Endodermal cell (in vitro differentiated cells): ENCODE data around the gene WDR37. TPM values are rescaled to one million over a fixed set of nuclear protein-coding genes. Genes with fewer than 3 reads are reported as not detected.

Experiments used
- DNase-seq: peaks from one replicate; pipeline ENCODE4 v3.0.0-alpha.2; 2017
- H3K27ac ChIP-seq: 2 replicates; pipeline ENCODE4 v1.5.1; 2013; ENCODE audit warnings: mild to moderate bottlenecking, low read depth, low read length, moderate library complexity
- H3K27me3 ChIP-seq: 2 replicates; pipeline ENCODE4 v1.6.1; 2013; ENCODE audit warnings: mild to moderate bottlenecking, low read length, moderate library complexity; ENCODE audit not compliant: insufficient read depth, control insufficient read depth, poor library complexity, severe bottlenecking
- H3K36me3 ChIP-seq: 2 replicates; pipeline ENCODE4 v1.7.0; 2013; ENCODE audit warnings: mild to moderate bottlenecking, low read length, moderate library complexity; ENCODE audit not compliant: control insufficient read depth, insufficient read depth
- H3K4me1 ChIP-seq: one replicate; pipeline ENCODE4 v1.7.0; 2013; ENCODE audit warnings: low read length; ENCODE audit not compliant: control insufficient read depth, insufficient read depth
- H3K4me3 ChIP-seq: 2 replicates; pipeline ENCODE4 v1.5.1; 2013; ENCODE audit warnings: mild to moderate bottlenecking, low read length, moderate library complexity
- H3K9ac ChIP-seq: 2 replicates; pipeline ENCODE4 v1.6.1; 2013; ENCODE audit warnings: mild to moderate bottlenecking, low read length, moderate library complexity; ENCODE audit not compliant: poor library complexity, severe bottlenecking; ENCODE audit errors: extremely low read depth
- H3K9me3 ChIP-seq: 2 replicates; pipeline ENCODE4 v1.6.1; 2013; ENCODE audit warnings: mild to moderate bottlenecking, low read length, moderate library complexity; ENCODE audit not compliant: control insufficient read depth
- H3K27ac Mint-ChIP-seq: 2 replicates; pipeline ENCODE4 v1.8.0; 2020; ENCODE audit warnings: mixed read lengths
- H3K27me3 Mint-ChIP-seq: 2 replicates; pipeline ENCODE4 v1.8.0; 2021; ENCODE audit warnings: mild to moderate bottlenecking, mixed read lengths; ENCODE audit not compliant: insufficient read depth
- H3K36me3 Mint-ChIP-seq: 2 replicates; pipeline ENCODE4 v1.8.0; 2020; ENCODE audit warnings: low read depth, mixed read lengths
- H3K4me1 Mint-ChIP-seq: 2 replicates; pipeline ENCODE4 v1.8.0; 2020; ENCODE audit warnings: mixed read lengths
- H3K4me3 Mint-ChIP-seq: 2 replicates; pipeline ENCODE4 v1.8.0; 2020; ENCODE audit warnings: mild to moderate bottlenecking, moderate library complexity, mixed read lengths
- H3K9me3 Mint-ChIP-seq: 2 replicates; pipeline ENCODE4 v1.8.0; 2020; ENCODE audit warnings: mild to moderate bottlenecking, mixed read lengths
- WGBS, 2 experiments: methylation state at CpG; one replicate each; pipeline versions ENCODE4 v1.1.5 to v1.1.7; 2013; ENCODE audit warnings: missing lambda C conversion rate in 2 of 2, mixed read lengths in 1 of 2; ENCODE audit not compliant: insufficient coverage in 1 of 2, insufficient read length in 1 of 2; 5-methylcytosine and 5-hydroxymethylcytosine counted together
- total RNA-seq, 2 donors: library from RNA; stranded (reverse); fragmentation: NEBNext Ultra II Directional in 1 of 2; extraction: Animal tissue kit (Norgen Biotek cat#: 25700) in 1 of 2; gene quantifications; 2 replicates in 1 of 2; 3 replicates in 1 of 2; pipeline ENCODE4 v1.2.1, GENCODE V29; 2021
- TF ChIP-seq, protein P1 (sequence below): fragments of 200-600 bp; sonication (generic); conservative IDR thresholded peaks from 2 replicates; pipeline ENCODE4 v1.5.0; 2021; ENCODE audit warnings: antibody characterized with exemption, mild to moderate bottlenecking

Gene WDR37
- total RNA-seq, 2 donors from 2014 or later: 10.7 TPM

DNA sequence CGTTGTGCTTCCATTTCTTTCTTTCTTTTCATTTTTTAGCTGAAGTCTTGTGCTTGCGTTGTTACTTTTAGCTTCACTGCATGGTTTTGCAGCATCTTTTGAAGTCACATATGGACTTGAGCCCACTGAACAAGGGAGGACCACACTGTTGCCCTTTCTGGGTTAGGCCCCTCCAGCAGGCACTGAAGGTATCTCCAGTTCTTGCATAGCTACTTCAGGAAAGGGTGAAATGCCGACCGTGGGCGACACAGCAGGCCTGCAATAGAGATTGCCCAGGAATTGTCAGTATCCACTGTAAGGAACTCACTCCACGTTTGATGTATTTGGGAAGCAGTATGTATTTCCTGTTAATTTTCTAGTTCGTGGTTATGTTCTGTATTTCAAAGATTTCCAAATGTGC is 85.1 kb downstream of the WDR37 start:
- 80 to 82% methylated on average over 6 to 7 of the region's 7 CpGs for WGBS, 2 experiments
- Mint-ChIP-seq H3K27ac (no peak overlapping the region), H3K4me3 (no peak overlapping the region), H3K36me3 (no peaks in the 10 kb centered on the region), H3K9me3 (peaks cover 25% of the 10 kb centered on the region), H3K4me1 (peaks cover 8% of the 10 kb centered on the region), H3K27me3 (no peaks in the 10 kb centered on the region)
- peaks cover 15% of the 10 kb centered on the region for H3K9me3 ChIP-seq
- no peak overlapping the region for H3K4me3 ChIP-seq
- H3K27ac ChIP-seq: no peak overlapping the region
- H3K4me1 ChIP-seq: no peaks in the 10 kb centered on the region
- H3K9ac ChIP-seq: no peak overlapping the region
- peak; percentile 16 for DNase-seq
- H3K27me3 ChIP-seq: no peaks in the 10 kb centered on the region
- TF ChIP-seq, protein P1, sequence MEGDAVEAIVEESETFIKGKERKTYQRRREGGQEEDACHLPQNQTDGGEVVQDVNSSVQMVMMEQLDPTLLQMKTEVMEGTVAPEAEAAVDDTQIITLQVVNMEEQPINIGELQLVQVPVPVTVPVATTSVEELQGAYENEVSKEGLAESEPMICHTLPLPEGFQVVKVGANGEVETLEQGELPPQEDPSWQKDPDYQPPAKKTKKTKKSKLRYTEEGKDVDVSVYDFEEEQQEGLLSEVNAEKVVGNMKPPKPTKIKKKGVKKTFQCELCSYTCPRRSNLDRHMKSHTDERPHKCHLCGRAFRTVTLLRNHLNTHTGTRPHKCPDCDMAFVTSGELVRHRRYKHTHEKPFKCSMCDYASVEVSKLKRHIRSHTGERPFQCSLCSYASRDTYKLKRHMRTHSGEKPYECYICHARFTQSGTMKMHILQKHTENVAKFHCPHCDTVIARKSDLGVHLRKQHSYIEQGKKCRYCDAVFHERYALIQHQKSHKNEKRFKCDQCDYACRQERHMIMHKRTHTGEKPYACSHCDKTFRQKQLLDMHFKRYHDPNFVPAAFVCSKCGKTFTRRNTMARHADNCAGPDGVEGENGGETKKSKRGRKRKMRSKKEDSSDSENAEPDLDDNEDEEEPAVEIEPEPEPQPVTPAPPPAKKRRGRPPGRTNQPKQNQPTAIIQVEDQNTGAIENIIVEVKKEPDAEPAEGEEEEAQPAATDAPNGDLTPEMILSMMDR: no peak
- no peaks in the 10 kb centered on the region for H3K36me3 ChIP-seq

GRCh38 chr10:1141701-1142100 is 85.5 kb downstream of the WDR37 start:
- Mint-ChIP-seq H3K27ac (no peak overlapping the region), H3K4me3 (no peak overlapping the region), H3K36me3 (no peaks in the 10 kb centered on the region), H3K27me3 (no peaks in the 10 kb centered on the region), H3K9me3 (peaks cover 29% of the 10 kb centered on the region), H3K4me1 (peaks cover 8% of the 10 kb centered on the region)
- 94 to 100% methylated on average over 6 to 11 of the region's 11 CpGs for WGBS, 2 experiments
- Histone ChIP-seq H3K9me3 (peaks cover 15% of the 10 kb centered on the region), H3K36me3 (no peaks in the 10 kb centered on the region), H3K9ac (no peak overlapping the region), H3K27me3 (no peaks in the 10 kb centered on the region), H3K4me1 (no peaks in the 10 kb centered on the region), H3K4me3 (no peak overlapping the region), H3K27ac (no peak overlapping the region)
- peak; percentile 36 for DNase-seq
- TF ChIP-seq, protein P1: no peak

GRCh38 chr10:1142596-1142995 is 86.4 kb downstream of the WDR37 start:
- 82 to 92% methylated on average over 2 to 3 of the region's 3 CpGs for WGBS, 2 experiments
- Mint-ChIP-seq H3K9me3 (peaks cover 35% of the 10 kb centered on the region), H3K27me3 (no peaks in the 10 kb centered on the region), H3K4me3 (no peak overlapping the region), H3K4me1 (peaks cover 8% of the 10 kb centered on the region), H3K27ac (no peak overlapping the region), H3K36me3 (no peaks in the 10 kb centered on the region)
- Histone ChIP-seq H3K36me3 (no peaks in the 10 kb centered on the region), H3K27me3 (no peaks in the 10 kb centered on the region), H3K27ac (no peak overlapping the region), H3K9me3 (peaks cover 15% of the 10 kb centered on the region), H3K9ac (no peak overlapping the region), H3K4me3 (no peak overlapping the region), H3K4me1 (no peaks in the 10 kb centered on the region)
- TF ChIP-seq, protein P1: peak; percentile 73
- no peak for DNase-seq
